Cardiac fibroblast (primary cell): ENCODE data around the gene SEPTIN12.
A peak's percentile ranks its signal among the peaks of the same experiment; 100 is the strongest.

Experiments
- DNase-seq, 2 donors: peaks; one replicate each; pipeline versions ENCODE4 v3.0.0 to v3.0.0-alpha.2; 2010; ENCODE audit warnings: low read depth in 2 of 2
- H3K4me3 ChIP-seq, 2 donors: replicated peaks in 1 of 2; 1 replicate in 1 of 2; 2 replicates in 1 of 2; pipeline ENCODE4 v1.5.1; 2011; ENCODE audit warnings: low read depth in 2 of 2, low read length in 2 of 2, mild to moderate bottlenecking in 2 of 2, moderate library complexity in 1 of 2
- TF ChIP-seq, protein P1 (sequence below): IDR thresholded peaks from one replicate; pipeline ENCODE4 v1.5.1; 2011; ENCODE audit warnings: low read depth, mild to moderate bottlenecking, low read length, inconsistent platforms

Gene SEPTIN12

DNA sequence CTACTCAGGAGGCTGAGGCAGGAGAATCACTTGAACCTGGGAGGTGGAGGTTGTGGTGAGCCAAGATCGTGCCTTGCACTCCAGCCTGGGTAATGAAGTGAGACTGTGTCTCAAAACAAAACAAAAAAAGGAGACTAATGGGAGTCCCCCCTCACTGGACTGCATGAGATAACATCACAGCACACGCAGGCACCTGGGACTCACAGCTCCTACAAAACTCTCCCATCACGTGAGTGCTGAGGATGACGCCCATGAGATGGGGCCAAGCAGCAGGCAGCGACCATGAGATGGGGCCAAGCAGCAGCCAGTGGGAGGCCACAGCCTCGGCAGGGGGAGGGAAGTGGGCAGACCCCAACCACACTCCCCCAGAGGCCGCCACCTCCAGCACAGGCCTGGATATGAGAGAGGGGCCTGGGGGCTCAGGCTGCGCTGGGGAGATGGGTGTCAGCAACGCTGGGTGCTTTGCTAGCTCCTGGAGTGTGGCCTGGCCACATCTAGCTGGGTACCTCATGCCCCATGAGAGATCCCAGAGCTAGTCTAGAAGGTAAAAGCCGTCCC, 38.4 kb downstream of the SEPTIN12 start:
- TF ChIP-seq, protein P1, sequence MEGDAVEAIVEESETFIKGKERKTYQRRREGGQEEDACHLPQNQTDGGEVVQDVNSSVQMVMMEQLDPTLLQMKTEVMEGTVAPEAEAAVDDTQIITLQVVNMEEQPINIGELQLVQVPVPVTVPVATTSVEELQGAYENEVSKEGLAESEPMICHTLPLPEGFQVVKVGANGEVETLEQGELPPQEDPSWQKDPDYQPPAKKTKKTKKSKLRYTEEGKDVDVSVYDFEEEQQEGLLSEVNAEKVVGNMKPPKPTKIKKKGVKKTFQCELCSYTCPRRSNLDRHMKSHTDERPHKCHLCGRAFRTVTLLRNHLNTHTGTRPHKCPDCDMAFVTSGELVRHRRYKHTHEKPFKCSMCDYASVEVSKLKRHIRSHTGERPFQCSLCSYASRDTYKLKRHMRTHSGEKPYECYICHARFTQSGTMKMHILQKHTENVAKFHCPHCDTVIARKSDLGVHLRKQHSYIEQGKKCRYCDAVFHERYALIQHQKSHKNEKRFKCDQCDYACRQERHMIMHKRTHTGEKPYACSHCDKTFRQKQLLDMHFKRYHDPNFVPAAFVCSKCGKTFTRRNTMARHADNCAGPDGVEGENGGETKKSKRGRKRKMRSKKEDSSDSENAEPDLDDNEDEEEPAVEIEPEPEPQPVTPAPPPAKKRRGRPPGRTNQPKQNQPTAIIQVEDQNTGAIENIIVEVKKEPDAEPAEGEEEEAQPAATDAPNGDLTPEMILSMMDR = no peak
- DNase-seq = no peak
- H3K4me3 ChIP-seq = no peak overlapping the region

DNA sequence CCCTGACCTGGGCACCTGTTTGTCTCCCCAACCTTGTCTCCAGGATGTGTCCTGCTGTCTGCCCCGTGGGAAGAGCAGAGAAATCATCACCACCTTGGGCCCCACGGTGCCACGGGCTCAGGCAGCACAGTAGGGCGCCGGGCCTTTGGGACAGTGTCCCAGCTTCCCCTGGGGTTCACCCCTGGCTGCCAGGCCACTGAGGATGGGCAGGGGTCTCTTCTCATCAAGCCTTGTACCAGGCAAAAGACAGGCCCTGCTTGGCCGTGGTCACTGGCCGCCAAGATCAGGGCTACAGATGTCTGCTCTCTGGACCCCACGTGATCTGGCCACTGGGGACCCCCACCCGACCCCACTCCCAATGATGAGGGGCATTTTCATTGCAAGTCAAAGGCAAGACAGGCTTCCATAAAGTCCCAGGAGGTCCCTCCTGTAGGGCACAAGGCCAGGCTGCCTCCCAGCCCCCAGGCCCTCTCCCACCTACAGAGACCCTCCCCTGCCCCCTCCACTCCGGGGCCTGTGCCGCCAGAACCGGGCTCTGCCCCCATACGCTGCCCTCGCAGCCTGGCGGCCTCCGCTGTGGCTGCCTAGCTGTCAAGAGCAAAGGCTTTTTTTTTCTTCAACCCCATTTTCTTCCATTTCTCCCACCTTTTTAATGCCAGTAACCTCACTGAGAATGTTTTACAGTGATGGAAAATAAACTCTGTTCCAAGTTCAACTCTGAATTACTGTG, 39.3 kb downstream of the SEPTIN12 start:
- TF ChIP-seq, protein P1 = no peak
- H3K4me3 ChIP-seq = no peak overlapping the region
- no peak for DNase-seq

DNA sequence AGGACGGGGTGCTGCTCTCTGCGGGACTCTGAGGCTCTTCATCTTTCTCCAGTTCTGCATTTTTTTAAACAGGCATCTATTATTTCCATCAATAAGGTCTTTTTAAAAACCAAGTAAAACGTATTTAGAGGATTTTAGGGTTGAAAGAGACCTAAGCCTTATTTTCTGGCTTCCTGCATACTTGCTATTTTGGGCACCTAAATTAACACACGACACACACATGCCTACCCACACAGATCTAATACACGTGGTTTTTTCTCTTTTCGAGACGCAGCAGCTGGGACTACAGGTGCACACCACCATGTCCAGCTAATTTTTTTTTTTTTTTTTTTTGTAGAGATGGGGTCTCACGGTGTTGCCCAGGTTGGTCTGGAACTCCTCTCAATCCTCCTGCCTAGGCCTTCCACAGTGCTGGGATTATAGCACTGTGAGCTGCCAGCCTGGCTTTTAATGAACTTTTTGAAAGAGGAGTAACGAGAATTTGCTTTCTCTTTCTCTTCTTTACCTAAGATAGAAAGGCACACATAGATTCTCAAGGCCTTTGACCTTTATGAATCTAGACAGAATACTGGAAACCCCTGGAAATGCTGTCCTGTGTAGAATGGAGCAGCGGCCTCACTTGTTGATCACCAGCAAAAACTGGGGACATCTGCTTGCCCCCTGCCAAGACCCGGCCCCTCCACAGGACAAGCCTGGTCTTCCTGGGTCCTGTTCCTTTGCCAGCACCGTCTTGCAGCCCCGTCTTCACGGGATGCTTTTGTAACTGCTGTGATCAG, 40.1 kb downstream of the SEPTIN12 start:
- H3K4me3 ChIP-seq = no peak overlapping the region
- TF ChIP-seq, protein P1 = no peak
- no peak for DNase-seq

DNA sequence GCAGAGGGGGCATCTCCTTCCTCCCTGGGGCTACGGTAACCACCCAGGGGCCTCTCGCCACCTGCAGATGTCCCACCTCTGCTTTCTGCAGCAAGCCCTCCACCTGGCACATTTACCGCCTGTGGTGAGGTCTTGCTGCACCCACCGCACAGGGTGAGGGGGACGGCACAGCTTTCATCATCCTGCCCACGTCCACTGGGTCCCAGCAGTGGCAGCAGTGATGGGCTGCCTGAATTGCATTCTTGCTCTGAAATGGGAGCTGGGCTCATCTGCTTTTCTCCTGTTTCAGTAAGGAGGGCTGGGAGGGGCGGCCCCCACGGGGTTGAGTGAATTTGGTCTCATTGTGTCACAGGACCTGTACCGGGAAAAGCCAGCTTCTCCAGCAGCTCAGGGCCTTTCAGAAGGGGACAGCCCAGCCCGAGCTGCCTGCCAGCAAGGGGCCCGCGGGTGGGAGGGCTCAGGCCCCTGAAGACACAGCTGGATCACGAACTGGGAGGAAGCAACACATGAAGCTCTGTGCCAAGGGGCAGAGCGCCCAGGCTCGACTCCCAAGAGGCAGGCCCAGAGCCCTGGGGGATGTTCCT, 41.1 kb downstream of the SEPTIN12 start:
- DNase-seq = peak in 1 of 2 donors; percentile 57
- TF ChIP-seq, protein P1 = no peak
- no peak overlapping the region for H3K4me3 ChIP-seq

DNA sequence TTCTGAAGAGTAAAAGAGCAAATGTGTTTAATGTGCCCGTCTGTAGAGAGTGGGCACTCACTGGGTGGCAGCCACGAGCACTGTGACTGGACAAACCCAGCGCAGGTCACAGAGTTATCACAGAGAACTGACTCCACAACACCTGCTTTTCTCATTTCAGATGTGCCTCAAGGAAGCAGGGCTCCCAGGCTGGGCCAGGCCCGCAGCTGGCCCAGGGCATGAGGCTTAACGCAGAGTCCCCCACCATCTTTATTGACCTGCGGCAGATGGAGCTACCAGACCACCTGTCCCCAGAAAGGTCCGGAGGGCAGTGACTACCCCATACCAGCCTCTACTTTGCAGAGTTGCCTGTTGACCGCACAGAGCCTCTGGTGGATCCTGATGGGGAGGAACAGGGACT, 41.9 kb downstream of the SEPTIN12 start:
- H3K4me3 ChIP-seq = no peak overlapping the region
- no peak for DNase-seq
- TF ChIP-seq, protein P1 = no peak

DNA sequence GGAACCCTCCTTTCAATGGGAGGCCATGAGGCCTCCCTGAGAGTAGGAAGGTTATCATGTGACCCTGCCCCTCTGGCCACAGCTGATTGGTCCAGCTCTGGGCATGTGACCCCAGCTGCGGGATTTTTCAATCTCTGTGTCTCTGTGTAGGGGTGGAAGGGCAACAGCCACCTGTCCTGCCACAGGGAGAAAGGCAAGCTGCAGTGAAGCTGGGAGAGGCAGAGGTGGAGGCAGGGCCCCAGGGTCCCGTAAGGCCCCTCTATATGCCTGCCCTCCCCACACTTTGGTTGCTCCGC, 42.9 kb downstream of the SEPTIN12 start:
- no peak for DNase-seq
- no peak overlapping the region for H3K4me3 ChIP-seq
- TF ChIP-seq, protein P1 = no peak
